GM18502 (cell line): ENCODE data around the gene HOXB1.

ENCODE experiments used
- ATAC-seq: cut with Tn5 transposase; IDR thresholded peaks from one replicate; pipeline ENCODE4 v1.9.1; 2021; ENCODE audit warnings: mild to moderate bottlenecking; ENCODE audit not compliant: unreplicated experiment, poor library complexity

HOXB1 gene

DNA sequence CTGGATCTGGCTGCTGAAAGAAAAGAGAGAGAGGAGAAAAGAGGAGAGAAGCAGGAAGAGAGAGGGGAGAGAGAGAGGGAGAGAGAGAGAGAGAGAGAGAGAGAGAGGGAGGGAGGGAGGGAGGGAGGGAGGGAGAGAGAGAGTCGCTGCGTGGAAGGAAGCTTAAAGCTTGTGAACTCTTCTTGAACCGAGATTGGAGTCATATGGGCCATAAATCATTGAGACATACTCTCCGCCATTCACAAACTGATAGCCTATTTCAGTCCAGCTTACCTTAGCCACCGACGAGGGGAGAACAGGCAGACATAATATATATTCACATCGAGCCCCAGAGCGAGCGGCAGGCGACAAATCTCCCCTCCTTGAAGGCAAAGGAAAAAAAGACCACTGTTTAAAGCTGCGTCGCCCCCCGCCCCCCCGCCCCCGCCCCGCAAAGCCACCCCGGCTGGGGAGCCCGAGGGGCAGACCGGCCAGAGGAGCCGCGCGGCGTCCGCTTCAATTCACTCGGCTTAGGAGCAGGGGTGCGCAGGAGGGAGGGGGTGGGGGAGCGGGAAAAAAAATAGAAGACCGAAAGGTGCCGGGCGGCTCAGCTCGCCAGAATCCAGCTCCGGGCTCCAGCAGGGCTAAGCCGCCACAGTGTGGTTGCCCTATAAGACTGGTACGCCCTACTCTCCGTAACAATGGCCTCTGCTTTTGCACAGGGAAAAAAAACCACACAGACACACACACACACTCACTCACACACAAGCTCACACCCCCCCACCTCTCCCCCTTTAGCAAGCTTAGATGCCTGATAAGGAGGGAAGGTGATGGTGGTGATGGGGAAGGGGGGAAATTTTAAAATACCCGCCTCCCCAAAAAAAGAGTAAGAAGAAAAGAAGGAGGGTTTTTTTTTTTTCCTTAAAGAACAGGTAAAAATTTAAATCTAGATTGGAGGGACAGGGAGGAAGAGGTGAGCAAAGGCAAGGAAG lies 24.7 kb upstream of the HOXB1 start:
- no peak for ATAC-seq

DNA sequence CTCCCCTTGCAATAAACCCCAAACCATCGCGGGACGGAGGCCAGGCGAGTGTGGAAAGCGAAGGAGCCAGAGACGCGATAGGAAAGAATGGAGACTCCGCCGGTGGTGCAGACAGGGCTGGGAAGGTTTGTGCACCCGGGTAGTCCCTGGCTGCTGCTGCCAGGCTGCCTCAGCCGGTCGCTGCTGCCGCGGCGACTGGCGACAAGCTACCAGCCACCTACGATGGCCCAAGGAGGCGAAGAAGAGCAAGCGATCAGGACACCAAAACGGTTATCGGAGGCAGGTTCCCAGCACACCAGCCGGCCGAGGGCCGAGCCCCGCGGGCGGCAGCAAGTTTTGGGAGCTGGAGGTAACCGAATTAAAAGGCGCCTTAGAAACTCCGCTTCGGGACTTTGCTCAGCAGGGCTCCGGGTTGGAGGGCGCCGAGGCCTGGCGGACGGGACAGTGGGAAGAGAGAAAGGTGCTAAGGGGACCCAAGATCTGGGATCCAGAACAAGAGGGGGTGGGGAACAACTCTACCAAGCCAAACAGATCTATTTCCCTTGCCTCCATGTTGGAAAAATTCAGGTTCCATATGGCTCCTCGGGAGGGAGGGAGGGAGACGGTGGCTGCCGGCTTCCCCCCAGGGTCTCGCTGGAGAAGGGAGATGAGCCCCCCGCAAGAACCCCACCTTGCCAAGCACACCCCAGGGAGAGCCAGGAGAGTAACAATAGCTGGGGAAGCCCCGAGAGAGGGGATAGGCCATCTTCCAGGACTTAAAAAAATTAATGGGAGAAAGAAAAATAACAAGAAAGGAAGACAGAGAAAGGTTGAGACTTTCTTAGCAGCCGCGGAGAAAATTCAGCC lies 23.8 kb upstream of the HOXB1 start:
- no peak for ATAC-seq

DNA sequence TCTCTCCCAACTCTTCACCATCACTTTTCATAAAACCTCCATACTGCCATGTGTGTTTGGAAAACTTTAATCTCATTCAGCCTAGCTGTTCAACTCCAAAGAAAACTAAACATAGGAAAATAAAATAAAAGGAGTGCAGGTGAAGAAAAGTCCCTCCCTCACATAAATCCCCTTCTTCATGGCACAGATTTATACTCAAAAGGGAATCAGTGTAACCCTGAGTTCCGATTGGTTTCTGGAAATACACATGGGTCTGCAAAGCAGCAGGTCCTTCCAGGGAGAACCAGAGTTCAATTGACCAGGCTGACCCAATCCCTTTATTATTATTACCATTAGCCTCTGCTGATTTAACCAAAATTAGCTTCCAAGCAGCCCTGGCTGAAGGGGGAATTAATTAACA lies 23.0 kb upstream of the HOXB1 start:
- ATAC-seq = no peak

DNA sequence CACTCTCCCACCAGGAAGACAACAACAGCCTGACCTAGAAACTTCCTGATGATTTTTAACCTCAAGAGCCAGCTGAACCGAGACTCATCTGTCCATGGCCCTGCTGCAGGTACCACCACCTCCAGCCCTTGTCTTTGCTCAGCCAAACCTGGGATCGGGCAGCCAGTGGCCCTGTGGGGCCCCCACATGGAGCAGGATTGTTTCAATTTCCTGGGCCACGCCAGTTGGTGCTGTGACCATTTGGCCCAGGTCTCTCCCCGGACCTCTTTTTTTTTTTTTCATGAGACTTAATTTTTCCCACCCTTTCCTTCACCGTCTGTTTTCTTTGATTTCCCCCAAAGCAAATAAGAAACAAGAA lies 22.4 kb upstream of the HOXB1 start:
- ATAC-seq = no peak

DNA sequence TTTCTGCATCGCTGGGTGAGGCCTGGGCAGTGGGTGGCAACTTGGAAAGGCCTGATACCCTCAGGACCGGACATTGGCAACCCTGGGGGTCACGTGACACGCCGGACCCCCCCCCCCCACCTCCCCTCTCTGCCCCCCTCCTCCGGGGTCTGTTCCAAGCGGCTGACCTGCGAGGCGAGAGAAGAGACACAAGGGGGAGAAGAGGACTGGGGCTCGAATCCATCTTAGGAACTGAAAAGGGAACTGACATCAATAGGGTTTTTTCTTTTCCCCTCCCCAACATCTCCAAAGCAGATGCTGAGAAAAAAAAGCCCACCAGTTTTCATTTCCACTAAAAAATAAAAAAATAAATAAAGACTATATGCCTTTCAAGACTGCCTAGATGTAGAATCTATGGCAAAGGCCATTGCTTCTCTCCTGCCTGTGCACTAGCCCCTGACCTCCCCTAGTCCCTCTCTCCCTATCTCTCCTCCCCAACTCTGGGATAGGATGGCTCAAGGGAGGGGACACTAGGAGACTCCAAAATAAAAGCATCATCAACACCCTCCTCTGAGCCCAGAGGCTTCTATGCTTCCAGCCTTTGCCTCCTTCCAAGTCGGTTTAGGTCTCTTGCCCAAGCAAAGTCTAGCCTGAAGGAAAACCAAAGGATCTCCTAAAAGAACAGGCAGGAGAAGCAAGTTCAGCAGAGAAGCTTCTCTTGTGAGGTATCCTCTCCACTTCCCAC lies 21.8 kb upstream of the HOXB1 start:
- no peak for ATAC-seq

DNA sequence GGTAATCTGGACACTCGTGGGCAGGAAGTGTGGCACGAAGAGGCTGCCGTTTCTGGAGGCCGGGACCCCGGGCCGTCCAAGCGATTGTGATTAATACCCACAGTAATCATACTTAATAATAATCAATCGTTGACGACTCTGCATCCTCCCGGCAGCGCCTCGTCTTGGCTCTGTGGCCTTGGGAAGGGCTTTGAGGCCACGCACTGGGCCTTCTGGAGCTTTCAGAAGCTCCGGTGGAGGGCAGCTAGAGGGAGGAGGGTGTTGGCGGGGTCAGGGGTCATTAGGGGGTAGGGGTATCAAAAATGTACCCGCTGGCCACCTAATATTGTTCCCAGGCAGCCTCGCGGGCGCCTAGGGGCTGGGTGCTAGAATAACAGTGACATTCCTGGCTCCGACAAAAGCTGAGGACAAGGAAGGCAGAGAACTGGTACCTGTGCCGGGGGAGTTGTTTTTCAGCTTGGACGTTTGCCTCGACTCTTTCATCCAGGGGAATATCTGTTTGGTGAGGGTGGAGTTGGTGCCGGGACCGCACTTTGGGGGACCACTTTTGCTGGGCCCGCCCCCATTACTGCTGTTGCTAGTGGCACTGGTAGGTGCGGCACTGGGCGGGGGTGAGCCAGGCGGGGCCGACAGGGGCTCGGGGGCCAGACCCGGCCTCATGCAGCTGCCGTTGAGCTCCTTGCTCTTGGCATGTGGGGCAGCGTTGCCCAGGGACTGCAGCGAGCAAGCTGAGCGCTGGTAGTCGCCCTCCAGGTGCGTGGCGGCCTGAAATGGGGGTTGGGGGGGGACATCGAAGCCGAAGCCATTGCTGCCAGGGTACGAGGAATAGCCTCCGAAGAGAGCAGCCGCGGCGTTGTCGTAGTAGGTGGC lies 21.0 kb upstream of the HOXB1 start:
- ATAC-seq = no peak

DNA sequence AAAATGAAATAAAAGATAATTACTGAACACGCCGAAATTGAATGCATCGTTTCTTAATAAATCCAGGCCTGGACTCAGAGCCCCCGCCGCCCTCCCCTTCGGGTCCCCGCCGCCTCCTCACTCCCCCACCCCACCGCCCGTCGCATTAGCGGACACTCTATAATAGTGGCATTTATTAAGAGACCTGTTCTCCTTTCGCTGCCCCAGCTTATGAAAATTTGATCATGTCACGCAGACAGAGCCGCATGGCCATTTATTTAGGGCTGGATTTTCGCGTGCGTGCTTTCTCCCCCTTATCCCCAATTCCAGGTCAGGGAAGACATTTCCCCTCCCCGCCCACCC lies 20.4 kb upstream of the HOXB1 start:
- ATAC-seq = no peak

DNA sequence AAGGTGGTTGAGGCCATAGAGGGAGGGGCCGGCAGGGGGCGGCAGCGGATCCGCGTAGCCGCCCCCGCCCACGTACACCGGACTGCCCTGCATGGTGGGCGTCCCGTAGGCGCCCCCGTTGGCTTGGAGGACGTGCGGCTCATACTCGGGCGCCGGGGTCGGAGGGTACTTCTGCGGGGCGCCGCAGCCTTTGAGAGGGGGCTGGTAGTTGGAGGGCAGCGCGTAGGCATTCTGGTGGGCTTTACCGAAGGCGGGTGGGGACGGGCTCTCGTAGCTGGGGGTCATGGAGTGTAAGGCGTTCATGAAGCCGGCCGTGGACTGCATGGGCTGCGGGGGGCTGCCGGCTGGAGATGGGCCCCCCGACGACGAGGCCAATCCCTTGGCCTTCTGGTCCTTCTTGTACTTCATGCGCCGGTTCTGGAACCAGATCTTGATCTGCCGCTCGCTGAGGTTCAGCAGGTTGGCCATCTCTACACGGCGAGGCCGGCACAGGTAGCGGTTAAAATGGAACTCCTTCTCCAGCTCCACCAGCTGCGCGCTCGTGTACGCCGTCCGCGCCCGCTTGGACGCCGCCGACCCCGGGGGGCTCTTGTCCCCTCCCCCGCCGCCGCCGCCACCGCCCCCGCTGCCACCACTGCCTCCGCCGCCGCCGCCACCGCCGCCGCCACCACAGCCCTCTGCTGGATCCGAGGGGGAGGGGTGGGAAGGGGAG lies 19.8 kb upstream of the HOXB1 start:
- no peak for ATAC-seq

DNA sequence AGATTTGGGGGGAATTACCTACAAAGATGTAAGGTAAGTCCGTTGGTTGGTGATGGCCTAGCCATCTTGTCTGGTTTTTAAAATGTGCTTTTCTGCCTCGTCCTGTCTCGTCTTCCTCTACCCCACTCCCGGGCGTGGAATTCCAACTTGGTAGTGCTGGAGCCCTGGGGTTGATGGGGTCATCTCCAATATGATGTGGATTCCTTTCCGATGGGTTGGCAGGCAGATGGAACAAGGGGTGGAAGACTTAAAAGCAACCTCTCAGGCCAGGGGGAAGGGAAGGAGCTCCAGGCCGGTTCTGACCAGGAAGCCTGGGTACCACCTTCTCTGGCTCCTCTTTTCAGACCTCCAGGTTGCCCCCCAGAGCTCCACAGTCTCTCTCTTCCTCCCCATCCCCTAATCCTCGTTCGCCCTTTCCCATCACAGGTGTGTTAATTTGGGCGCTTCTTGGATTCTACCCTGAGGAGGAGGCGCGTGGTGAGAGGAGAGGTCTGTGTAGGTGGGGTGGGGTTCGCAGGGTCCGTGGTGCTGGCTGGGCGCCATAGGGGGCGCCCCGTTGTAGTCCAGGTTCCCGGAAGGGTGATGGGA lies 19.2 kb upstream of the HOXB1 start:
- ATAC-seq = no peak

DNA sequence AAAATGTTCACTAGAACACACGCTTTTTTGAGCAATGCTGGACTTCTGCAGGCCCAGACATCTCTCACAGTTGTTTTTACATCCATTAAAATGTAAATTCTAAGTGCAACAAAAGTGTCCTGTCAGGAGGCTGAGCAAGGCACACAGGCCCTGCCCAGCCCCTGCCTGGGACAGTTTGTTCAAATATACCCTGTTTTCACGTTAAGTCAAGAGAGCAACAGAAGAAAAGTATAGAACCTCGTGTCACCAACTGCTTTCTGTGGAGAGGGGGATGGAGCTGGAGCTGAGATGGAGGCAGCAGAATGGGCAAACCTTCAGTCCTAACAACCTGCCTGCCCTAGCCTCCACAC lies 18.4 kb upstream of the HOXB1 start:
- ATAC-seq = no peak

DNA sequence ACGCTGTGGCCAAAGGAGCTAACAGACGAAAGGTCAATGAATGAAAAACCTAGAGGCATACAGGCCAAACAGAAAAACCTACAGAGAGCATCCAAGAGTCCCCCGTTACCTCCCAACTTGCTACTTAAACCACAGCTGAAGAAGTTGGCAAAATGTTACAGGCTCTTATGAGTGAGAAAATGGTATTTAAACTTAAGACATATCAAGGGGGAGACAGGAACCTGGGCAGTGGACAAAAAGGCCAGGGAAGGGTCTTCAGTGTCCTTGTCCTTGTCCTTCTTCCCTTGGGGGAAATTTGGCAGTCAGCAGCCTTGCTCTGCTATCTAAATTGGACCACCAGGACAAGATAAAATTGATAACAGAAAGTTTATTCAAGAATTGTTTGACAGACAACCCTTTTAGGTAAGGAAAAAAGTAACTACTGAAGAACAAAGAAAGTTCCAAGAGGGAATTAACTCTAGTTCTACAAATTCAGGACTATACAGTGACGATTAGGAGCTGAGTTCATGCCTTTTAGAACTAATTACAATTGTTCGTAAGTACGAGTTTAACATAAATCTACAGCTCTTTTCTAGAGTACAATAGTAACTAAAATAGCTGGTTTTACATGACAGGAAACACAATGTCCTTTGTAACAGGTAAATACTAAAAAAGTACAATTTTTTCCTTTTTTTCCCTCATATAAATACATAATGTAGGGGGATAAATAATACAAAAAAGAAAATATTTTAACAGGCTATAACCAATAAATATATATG lies 17.9 kb upstream of the HOXB1 start:
- ATAC-seq = no peak

DNA sequence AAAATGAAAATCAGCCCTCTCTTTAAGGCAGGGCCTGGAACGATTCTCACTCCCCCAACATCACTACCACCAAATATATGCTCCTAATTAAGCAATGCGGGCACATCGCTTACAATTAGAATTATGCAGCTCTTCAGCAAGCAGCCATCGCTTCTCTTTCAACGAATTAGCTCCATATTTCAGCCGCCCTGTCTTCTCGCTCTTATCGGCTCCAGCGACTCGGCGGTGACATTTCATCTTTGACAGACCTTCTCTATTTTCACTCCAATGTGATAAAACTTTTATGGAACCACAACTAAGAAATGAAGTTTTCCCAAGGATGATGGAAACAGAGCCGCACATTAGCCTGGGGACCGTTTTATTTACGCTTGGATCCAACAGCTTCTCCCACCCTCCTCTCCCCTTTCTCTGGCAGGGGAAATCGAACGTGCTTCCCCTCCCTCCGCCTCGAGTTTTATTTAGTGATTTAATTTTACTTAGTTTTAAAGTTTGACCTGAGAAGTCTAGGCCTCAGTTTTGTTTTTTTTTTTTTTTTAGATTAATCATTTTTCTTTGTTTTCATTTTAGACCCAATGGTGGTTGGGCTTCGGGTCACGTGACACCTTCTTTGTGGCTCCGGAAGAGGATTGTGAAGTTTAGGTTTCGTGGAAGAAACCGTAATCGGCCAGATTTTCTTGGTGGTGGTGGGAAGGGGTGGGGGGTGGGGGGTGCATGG lies 17.2 kb upstream of the HOXB1 start:
- no peak for ATAC-seq

DNA sequence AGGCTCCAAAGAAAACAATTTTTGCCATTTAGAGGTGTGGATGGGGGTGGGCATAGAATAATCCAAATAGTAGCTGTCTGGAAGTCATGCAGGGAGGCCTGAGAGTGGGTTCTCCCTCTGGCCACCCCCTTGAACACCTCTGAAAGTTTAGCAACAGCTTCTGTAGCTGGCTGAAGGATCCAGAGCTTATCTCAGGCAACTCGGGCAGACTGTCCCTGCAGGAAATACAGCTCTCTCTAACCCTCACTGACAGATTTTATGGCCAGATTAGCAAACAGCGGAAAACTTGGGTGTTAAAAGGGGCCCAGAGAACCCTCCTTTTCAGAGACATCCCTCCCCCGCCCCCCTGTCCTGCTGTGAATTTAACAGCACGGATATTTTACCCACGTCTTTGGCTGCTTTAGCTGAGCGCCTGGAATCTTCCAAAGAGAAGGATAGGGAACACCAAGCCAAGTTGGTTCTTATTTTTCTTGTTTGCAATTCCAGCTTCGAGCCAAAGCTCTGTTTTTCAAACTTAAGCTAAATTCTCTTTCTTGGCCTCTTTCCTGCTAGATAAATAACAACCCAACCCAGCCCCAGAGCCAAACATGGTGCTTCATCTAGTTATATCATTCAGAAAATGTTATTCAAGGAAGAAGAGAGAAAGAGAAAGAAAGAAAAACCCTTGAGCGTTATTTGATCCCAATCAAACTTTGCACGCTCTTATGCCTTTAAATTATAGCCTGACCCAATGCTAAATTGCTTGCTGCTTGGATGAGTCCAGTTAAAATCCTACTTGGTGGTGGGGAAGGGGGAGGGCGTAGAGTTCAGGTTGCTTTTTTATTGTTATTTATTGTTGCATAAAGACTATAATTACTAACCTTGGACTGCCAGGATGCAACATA lies 16.4 kb upstream of the HOXB1 start:
- ATAC-seq = no peak

DNA sequence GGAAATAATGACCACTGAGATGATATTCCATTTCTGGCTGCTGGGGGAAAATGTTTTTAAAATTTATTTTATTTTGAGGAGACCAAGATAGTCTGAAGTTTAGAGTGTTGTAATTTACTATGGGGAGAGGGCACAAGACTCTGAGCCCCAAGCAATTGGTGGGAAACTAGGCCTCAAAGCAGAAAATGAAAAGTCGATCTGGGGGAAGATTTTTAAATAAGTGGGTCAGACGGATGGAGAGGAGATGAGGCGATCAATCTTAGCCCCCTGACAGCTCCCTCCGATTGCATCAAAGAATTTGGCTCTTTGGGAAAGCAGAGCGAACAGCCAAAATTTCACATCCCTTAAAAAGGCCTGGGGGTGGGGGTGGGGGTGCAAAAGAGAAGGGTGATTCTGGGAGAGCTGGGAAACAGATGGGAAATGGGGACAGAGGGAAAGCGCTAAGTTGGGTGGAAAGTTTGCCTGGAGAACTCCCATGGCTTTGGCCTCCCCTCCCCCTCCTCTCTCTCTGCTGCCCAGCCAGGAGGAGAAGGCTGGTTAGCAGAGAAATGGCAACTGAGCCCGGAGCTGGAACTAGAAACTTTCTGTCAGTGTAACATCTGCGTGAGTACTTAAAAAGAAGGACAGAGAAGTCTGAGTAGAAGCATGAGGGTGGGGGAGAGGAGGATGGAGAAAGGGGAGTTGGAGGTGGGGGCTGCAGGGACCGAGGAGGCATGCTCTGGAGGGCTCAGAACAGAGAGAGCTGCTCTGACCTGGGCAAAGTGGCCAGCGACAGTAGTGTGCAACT lies 15.5 kb upstream of the HOXB1 start:
- ATAC-seq = no peak

DNA sequence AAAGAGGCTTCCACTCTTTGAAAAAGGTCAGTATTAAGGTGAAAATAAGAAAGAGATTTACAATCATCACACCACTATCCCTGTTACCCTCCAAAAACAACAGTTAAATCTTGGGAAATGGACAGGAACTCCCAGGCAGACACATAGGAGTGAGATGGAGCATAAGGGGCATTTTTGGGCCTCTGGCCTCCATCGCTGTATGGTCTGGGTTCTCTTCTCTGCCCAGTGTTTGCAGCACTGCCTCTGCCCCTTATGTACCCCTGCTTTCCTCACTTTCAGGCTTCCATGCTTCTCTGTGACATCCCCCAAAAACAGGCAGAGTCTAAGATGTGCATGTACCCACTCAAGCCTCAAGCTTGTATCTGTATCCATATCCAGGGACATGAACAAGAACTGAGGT lies 14.7 kb upstream of the HOXB1 start:
- no peak for ATAC-seq

DNA sequence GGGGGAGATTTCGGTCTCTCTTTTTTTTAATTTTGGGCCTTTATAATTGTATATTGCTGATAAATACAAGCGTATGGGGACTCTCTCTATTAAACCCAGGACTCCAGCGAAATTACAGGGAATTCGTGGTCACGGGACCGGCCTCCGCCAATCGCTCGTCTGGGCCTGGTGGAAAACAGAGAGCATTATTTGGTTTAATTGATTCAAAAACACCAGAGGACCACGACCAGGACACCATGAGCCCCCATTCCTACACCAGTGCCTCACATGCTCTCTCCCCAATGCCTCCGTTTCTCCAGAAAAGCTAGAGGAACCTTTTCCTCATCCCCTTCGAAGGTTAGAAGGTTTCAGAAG lies 14.2 kb upstream of the HOXB1 start, which contains the start of gene HOXB2:
TSS of gene HOXB2 (minus strand) at position 88 of the 354 bp plus-strand sequence. CDS start 198 bp downstream, outside the sequence.
- no peak for ATAC-seq
